RWPE1 (cell line): Measurements from ENCODE around the gene NR4A3.

Experiments
- CTCF ChIA-PET: fragments of 350-600 bp; sonication (Branson Sonifier 250); formaldehyde crosslinking; extraction: SDS; loops from one replicate; lab custom pipeline; 2021; lab: Yijun Ruan, JAX
- POLR2A ChIA-PET: fragments of 400-600 bp; formaldehyde crosslinking; extraction: SDS; loops from one replicate; lab custom pipeline; 2020; ENCODE audit warnings: antibody characterized with exemption; ENCODE audit not compliant: low non-redundant PET; lab: Yijun Ruan, JAX
- DNase-seq: peaks from one replicate; pipeline ENCODE4 v3.0.0; 2012; ENCODE audit warnings: low spot score
- H3K27ac ChIP-seq: fragments of 450-650 bp; 2 replicates; pipeline ENCODE4 v1.5.1; 2017
- TF ChIP-seq, protein P1 (sequence below): fragments of 450-650 bp; conservative IDR thresholded peaks from 2 replicates; pipeline ENCODE4 v1.5.1; 2017; ENCODE audit warnings: low read depth, mild to moderate bottlenecking

The NR4A3 gene

DNA sequence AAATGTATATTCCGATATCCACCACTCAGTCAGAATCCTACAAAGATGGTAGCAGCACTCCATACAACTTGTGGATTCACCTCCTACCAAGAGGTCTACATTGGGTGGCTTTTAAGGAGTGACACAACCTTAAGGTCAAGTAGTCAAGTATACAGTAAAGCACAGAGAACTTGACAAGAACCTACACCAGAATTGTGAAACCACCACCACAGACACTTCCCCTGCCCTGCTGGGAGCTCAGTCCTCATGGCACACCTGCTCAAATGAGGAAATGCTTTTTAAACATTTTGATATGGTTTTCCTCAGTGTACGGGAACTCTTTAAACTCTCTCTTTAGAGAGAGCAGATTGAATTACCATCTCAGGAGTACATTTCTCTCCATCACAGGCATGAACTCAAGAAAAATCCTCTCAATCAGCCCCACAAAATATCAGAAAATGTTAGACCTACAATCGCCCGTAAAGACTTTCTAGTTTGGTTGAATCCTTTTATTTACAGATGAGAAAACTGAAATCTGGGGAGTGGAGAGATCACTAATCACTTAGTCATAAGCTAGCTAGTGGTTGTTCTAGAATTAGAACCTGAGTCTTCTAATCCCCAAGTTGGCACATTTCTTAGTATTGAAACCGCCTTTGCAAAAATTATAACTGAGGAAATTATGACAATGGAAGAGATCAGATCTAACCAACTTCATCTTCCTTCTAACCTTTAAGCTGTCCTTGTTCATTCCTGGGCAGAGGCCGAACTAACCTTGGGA lies 38.5 kb upstream of the NR4A3 start:
- ChIA-PET CTCF (interaction anchor here (0.5 to 1.6 kb wide), 3 partner anchors 13 to 550 kb away, joined by 3 to 4 read pairs (median 4); no protein-coding TSS in a partner anchor), POLR2A (no interaction called here)
- DNase-seq, result no peak
- no peak overlapping the region for H3K27ac ChIP-seq
- TF ChIP-seq, protein P1, sequence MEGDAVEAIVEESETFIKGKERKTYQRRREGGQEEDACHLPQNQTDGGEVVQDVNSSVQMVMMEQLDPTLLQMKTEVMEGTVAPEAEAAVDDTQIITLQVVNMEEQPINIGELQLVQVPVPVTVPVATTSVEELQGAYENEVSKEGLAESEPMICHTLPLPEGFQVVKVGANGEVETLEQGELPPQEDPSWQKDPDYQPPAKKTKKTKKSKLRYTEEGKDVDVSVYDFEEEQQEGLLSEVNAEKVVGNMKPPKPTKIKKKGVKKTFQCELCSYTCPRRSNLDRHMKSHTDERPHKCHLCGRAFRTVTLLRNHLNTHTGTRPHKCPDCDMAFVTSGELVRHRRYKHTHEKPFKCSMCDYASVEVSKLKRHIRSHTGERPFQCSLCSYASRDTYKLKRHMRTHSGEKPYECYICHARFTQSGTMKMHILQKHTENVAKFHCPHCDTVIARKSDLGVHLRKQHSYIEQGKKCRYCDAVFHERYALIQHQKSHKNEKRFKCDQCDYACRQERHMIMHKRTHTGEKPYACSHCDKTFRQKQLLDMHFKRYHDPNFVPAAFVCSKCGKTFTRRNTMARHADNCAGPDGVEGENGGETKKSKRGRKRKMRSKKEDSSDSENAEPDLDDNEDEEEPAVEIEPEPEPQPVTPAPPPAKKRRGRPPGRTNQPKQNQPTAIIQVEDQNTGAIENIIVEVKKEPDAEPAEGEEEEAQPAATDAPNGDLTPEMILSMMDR, result no peak

DNA sequence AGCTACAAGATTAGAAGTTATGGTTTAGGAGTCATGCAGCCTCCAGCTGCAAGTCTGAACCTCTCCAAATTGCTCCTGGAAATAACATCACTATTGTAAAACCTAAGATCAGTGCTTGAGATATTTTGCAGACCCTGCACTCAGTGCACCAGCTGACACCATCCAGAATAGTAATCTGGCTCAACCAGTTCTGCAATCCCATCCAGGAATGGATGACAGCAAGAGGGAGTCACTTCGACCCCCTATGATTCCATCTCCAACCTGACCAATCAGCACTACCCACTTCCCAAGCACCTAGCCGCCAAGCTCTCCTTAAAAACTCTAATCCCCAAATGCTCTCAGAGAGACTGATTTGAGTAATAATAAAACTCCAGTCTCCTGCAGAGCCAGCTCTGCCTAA lies 37.9 kb upstream of the NR4A3 start:
- POLR2A ChIA-PET, result interaction anchor here (0.6 kb wide), 1 partner anchor 1615 kb away, joined by 3 read pairs; the partner anchor contains the start of gene ZNF189
- no peak for DNase-seq
- CTCF ChIA-PET, result interaction anchor here (0.5 to 1.6 kb wide), 3 partner anchors 12 to 551 kb away, joined by 3 to 4 read pairs (median 4); no protein-coding TSS in a partner anchor
- TF ChIP-seq, protein P1, result no peak
- no peak overlapping the region for H3K27ac ChIP-seq

DNA sequence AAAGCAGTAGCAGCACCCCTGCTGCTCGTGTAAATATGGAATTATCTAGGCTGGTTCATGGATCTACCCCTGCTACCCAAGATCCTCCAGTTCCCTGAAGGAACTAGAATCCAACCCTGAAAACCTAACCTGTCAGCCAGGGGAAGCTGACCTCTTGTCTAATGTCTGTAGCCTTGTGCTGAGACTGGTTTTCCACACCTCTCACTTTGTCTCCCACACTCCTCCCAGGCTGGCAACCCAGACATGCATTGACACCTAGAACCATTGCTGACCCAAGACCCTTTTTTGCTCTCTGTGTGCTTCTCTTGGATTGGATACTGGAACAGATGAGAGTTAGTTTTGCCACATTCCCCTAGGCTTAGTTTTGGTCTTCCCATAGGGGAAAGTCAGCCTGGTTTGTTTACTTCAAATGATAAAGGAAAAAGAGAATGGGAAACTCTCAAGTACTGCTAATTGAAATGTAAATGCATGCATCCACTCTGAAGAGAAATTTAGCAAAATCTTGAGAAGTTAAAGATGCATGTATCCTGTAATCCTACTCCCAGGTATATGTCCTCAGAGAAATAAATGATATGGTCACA lies 36.6 kb upstream of the NR4A3 start:
- no peak overlapping the region for H3K27ac ChIP-seq
- TF ChIP-seq, protein P1, result no peak
- DNase-seq, result no peak
- ChIA-PET CTCF (no interaction called here), POLR2A (no interaction called here)

DNA sequence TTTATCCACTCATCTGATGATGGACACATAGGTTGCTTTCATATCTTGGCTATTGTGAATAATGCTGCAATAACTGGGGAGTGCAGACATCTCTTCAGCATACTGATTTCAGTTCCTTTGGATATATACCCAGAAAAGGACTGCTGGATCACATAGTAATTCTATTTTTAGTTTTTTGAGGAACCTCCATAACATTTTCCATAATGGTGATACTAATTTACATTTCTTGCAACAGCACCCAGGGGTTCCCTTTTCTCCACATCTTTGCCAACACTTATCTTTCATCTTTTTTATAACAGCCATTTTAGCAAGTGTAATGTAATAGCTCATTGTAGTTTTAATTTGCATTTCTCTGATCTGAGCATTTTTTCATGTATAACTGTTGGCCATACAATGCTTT lies 34.1 kb upstream of the NR4A3 start:
- TF ChIP-seq, protein P1, result no peak
- ChIA-PET POLR2A (no interaction called here), CTCF (interaction anchor here (1.0 kb wide), 1 partner anchor 8 kb away, joined by 3 read pairs; no protein-coding TSS in a partner anchor)
- no peak overlapping the region for H3K27ac ChIP-seq
- DNase-seq, result no peak

DNA sequence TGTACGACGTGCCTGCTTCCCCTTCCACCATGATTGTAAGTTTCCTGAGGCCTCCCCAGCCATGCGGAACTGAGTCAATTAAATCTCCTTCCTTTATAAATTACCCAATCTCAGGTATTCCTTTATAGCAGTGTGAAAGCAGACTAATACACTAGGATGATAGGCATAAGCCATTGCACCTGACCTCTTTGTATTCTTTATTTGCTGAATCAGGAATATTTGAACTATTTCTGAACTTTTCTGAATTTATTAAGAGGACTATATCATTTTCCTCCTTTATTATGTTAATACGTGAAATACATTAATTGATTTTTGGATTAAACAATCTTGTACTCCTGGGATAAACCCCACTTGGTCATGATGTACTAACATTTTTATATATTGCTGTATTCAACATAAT lies 28.2 kb upstream of the NR4A3 start:
- ChIA-PET POLR2A (no interaction called here), CTCF (no interaction called here)
- TF ChIP-seq, protein P1, result no peak
- H3K27ac ChIP-seq, result no peak overlapping the region
- DNase-seq, result no peak

DNA sequence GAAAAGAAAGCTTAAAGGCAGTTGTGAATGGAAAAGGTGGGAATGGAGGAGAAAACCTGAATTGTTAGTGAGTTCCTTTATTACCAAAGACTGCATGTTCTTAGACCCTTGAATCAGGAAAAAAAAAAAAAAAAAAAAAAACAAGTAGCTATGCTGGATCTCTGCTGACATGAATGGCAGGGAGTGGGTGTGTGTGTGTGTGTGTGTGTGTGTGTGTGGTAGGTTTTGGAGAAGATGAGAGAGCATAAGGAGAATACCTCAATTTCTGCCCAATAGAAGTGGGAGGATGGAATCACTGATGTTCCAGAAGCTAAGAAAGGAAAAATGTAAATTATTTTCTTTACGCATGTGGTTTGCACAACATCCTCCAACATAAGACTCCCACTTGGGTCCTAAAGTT lies 25.5 kb upstream of the NR4A3 start:
- ChIA-PET POLR2A (no interaction called here), CTCF (interaction anchor here (0.6 to 1.6 kb wide), 2 partner anchors 13 to 414 kb away, joined by 4 to 6 read pairs; no protein-coding TSS in a partner anchor)
- no peak for DNase-seq
- H3K27ac ChIP-seq, result no peak overlapping the region
- TF ChIP-seq, protein P1, result no peak
